OCI-LY3 (cell line): Measurements from ENCODE around the gene RGS9.
A peak's percentile ranks its signal among the peaks of the same experiment; 100 is the strongest.

Experiments
- H2AFZ ChIP-seq: fragments of 200-600, 300-600 bp; shearing (Covaris generic); 2 replicates; pipeline ENCODE4 v1.6.0; 2014; ENCODE audit warnings: antibody characterized with exemption, low read depth, low read length
- H3K27ac ChIP-seq: fragments of 200-600, 300-600 bp; sonication (generic); 2 replicates; pipeline ENCODE4 v1.5.1; 2014; ENCODE audit warnings: mild to moderate bottlenecking, low read length, moderate library complexity, mixed read lengths
- H3K27me3 ChIP-seq: fragments of 200-600, 300-600 bp; sonication (generic); 2 replicates; pipeline ENCODE4 v1.6.1; 2014; ENCODE audit warnings: low read depth, low read length, mixed read lengths
- H3K36me3 ChIP-seq: fragments of 200-600, 300-600 bp; sonication (generic); replicated peaks from 2 replicates; pipeline ENCODE3; 2014; ENCODE audit warnings: low read depth, low read length, mixed read lengths
- H3K4me1 ChIP-seq: fragments of 300-600, 200-600 bp; sonication (generic); 2 replicates; pipeline ENCODE4 v1.6.1; 2014; ENCODE audit warnings: low read length, mixed read lengths
- H3K4me2 ChIP-seq: fragments of 200-600, 300-600 bp; sonication (generic); 2 replicates; pipeline ENCODE4 v1.6.1; 2014; ENCODE audit warnings: low read length, mixed read lengths
- H3K4me3 ChIP-seq: fragments of 300-600, 200-600 bp; sonication (generic); 2 replicates; pipeline ENCODE4 v1.5.1; 2014; ENCODE audit warnings: antibody characterized with exemption, mild to moderate bottlenecking, low read length, moderate library complexity
- H3K79me2 ChIP-seq: fragments of 300-600, 200-600 bp; shearing (Covaris generic); 2 replicates; pipeline ENCODE4 v1.6.1; 2014; ENCODE audit warnings: mild to moderate bottlenecking, low read length, mixed read lengths
- H3K9ac ChIP-seq: fragments of 300-600, 200-600 bp; shearing (Covaris generic); 2 replicates; pipeline ENCODE4 v1.6.0; 2014; ENCODE audit warnings: mild to moderate bottlenecking, low read length, moderate library complexity
- H3K9me3 ChIP-seq: fragments of 200-600, 300-600 bp; shearing (Covaris generic); 2 replicates; pipeline ENCODE4 v1.6.1; 2014; ENCODE audit warnings: low read length, mixed read lengths; ENCODE audit not compliant: insufficient read depth
- H4K20me1 ChIP-seq: fragments of 200-600, 300-600 bp; sonication (generic); 2 replicates; pipeline ENCODE4 v1.6.1; 2016; ENCODE audit warnings: low read length, mixed read lengths; ENCODE audit not compliant: insufficient read depth
- CTCF ChIP-seq: fragments of 200-600, 300-600 bp; sonication (generic); IDR thresholded peaks from 2 replicates; pipeline ENCODE4 v1.5.1; 2014; ENCODE audit warnings: antibody characterized with exemption, low read length, low read depth
- EZH2phosphoT487 ChIP-seq: fragments of 200-600 bp; shearing (Covaris generic); IDR thresholded peaks from 2 replicates; pipeline ENCODE4 v1.6.1; 2018; ENCODE audit warnings: antibody characterized with exemption, mixed run types, low read depth

RGS9 gene

GRCh38 chr17:65194670-65195334 is 57.6 kb downstream of the RGS9 start:
- Histone ChIP-seq H3K4me1 (peaks cover 6% of the 10 kb centered on the region), H3K4me2 (no peak overlapping the region), H3K9ac (no peak overlapping the region), H2AFZ (no peak overlapping the region), H3K27me3 (no peaks in the 10 kb centered on the region), H3K4me3 (no peak overlapping the region), H3K9me3 (no peaks in the 10 kb centered on the region), H3K36me3 (no peaks in the 10 kb centered on the region), H3K27ac (no peak overlapping the region), H4K20me1 (no peaks in the 10 kb centered on the region), H3K79me2 (no peaks in the 10 kb centered on the region)
- TF ChIP-seq CTCF (peak; percentile 27), EZH2phosphoT487 (no peak)

- Histone ChIP-seq H3K27ac (no peak overlapping the region), H3K4me2 (no peak overlapping the region), H3K9me3 (no peaks in the 10 kb centered on the region), H3K79me2 (no peaks in the 10 kb centered on the region), H3K4me3 (no peak overlapping the region), H4K20me1 (no peaks in the 10 kb centered on the region), H3K27me3 (no peaks in the 10 kb centered on the region), H3K9ac (no peak overlapping the region), H3K4me1 (peaks cover 6% of the 10 kb centered on the region), H3K36me3 (no peaks in the 10 kb centered on the region), H2AFZ (no peak overlapping the region)
- TF ChIP-seq EZH2phosphoT487 (no peak), CTCF (no peak)
Observed at GRCh38 chr17:65195716-65196115, 58.5 kb downstream of the RGS9 start.

- H3K9me3 ChIP-seq: no peaks in the 10 kb centered on the region
Observed at GRCh38 chr17:65196617-65197016, 59.4 kb downstream of the RGS9 start.

GRCh38 chr17:65197201-65197600 is 60.0 kb downstream of the RGS9 start:
- no peak overlapping the region for H2AFZ ChIP-seq
- no peak overlapping the region for H3K4me3 ChIP-seq
- no peaks in the 10 kb centered on the region for H3K9me3 ChIP-seq
- H4K20me1 ChIP-seq: no peaks in the 10 kb centered on the region
- no peaks in the 10 kb centered on the region for H3K27me3 ChIP-seq
- peaks cover 6% of the 10 kb centered on the region for H3K4me1 ChIP-seq
- H3K79me2 ChIP-seq: no peaks in the 10 kb centered on the region
- H3K27ac ChIP-seq: no peak overlapping the region
- H3K9ac ChIP-seq: no peak overlapping the region
- TF ChIP-seq CTCF (no peak), EZH2phosphoT487 (no peak)
- H3K4me2 ChIP-seq: no peak overlapping the region
- no peaks in the 10 kb centered on the region for H3K36me3 ChIP-seq

More at GRCh38 chr17:65196617-65197016, 59.4 kb downstream of the RGS9 start:
- no peak overlapping the region for H2AFZ ChIP-seq
- H3K36me3 ChIP-seq: no peaks in the 10 kb centered on the region
- no peaks in the 10 kb centered on the region for H3K27me3 ChIP-seq
- TF ChIP-seq EZH2phosphoT487 (no peak), CTCF (no peak)
- H3K4me2 ChIP-seq: no peak overlapping the region
- H4K20me1 ChIP-seq: no peaks in the 10 kb centered on the region
- H3K27ac ChIP-seq: no peak overlapping the region
- peaks cover 6% of the 10 kb centered on the region for H3K4me1 ChIP-seq
- no peak overlapping the region for H3K9ac ChIP-seq
- no peaks in the 10 kb centered on the region for H3K79me2 ChIP-seq
- H3K4me3 ChIP-seq: no peak overlapping the region
